Measurements from ENCODE around the gene APCDD1L. TPM values are rescaled to one million over a fixed set of nuclear protein-coding genes. Genes with fewer than 3 reads are reported as not detected.

APCDD1L gene
- total and polyA plus RNA-seq, 8 donors: 0.09 to 0.23 (median 0.13) TPM; not detected in 1

- no peak overlapping the region for H3K27ac ChIP-seq
- no peaks in the 10 kb centered on the region for H3K27me3 ChIP-seq
- no peaks in the 10 kb centered on the region for H3K4me1 ChIP-seq
- intact Hi-C loops (cut with DNase I): no loop called here
- DNase-seq: no peak
- peaks cover 0 to 5% of the 10 kb centered on the region in 2 donors for H3K9me3 ChIP-seq
- peaks cover 0 to 3% of the 10 kb centered on the region in 2 donors for H3K36me3 ChIP-seq
- H3K4me3 ChIP-seq: no peak overlapping the region
- no peak for TF ChIP-seq CTCF (IDR thresholded peaks at IDR 0.05)
- no peak for ATAC-seq
Observed at GRCh38 chr20:58452667-58453255, 62.4 kb downstream of the APCDD1L start.

GRCh38 chr20:58450254-58450653, 64.9 kb downstream of the APCDD1L start:
- Histone ChIP-seq H3K4me1 (no peaks in the 10 kb centered on the region), H3K36me3 (peaks cover 0 to 17% of the 10 kb centered on the region in 2 donors), H3K27ac (no peak overlapping the region), H3K9me3 (peaks cover 0 to 5% of the 10 kb centered on the region in 2 donors), H3K4me3 (no peak overlapping the region), H3K27me3 (no peaks in the 10 kb centered on the region)
- DNase-seq (no peak), ATAC-seq (no peak)
- intact Hi-C loops (cut with DNase I): no loop called here
- TF ChIP-seq CTCF (IDR thresholded peaks at IDR 0.05): no peak

GRCh38 chr20:58449681-58450221, 65.4 kb downstream of the APCDD1L start:
- DNase-seq (no peak), ATAC-seq (no peak)
- peaks cover 0 to 22% of the 10 kb centered on the region in 2 donors for H3K36me3 ChIP-seq
- no peak for TF ChIP-seq CTCF (IDR thresholded peaks at IDR 0.05)
- H3K9me3 ChIP-seq: peaks cover 0 to 5% of the 10 kb centered on the region in 2 donors
- H3K4me1 ChIP-seq: no peaks in the 10 kb centered on the region
- no peak overlapping the region for H3K4me3 ChIP-seq
- no peaks in the 10 kb centered on the region for H3K27me3 ChIP-seq
- intact Hi-C loops (cut with DNase I): no loop called here
- no peak overlapping the region for H3K27ac ChIP-seq

GRCh38 chr20:58448958-58449357, 66.2 kb downstream of the APCDD1L start:
- H3K9me3 ChIP-seq: no peaks in the 10 kb centered on the region
- no peak overlapping the region for H3K4me3 ChIP-seq
- TF ChIP-seq CTCF (IDR thresholded peaks at IDR 0.05): no peak
- DNase-seq: no peak
- ATAC-seq: no peak
- no peak overlapping the region for H3K27ac ChIP-seq
- no peaks in the 10 kb centered on the region for H3K4me1 ChIP-seq
- intact Hi-C loops (cut with DNase I): no loop called here
- no peaks in the 10 kb centered on the region for H3K27me3 ChIP-seq
- H3K36me3 ChIP-seq: peaks cover 0 to 30% of the 10 kb centered on the region in 2 donors

GRCh38 chr20:58447511-58448391, 67.4 kb downstream of the APCDD1L start:
- intact Hi-C loops (cut with DNase I): no loop called here
- H3K27me3 ChIP-seq: no peaks in the 10 kb centered on the region
- peaks cover 0 to 35% of the 10 kb centered on the region in 2 donors for H3K36me3 ChIP-seq
- ATAC-seq (peak; percentile 95), DNase-seq (peak in 1 of 4 donors; percentile 33)
- H3K9me3 ChIP-seq: no peaks in the 10 kb centered on the region
- H3K4me3 ChIP-seq: no peak overlapping the region
- peak; percentile 42 to 45 for TF ChIP-seq CTCF (IDR thresholded peaks at IDR 0.05)
- no peaks in the 10 kb centered on the region for H3K4me1 ChIP-seq
- no peak overlapping the region for H3K27ac ChIP-seq
